Caco-2 (cell line): Measurements from ENCODE around the gene YWHAG. TPM values are rescaled to one million over a fixed set of nuclear protein-coding genes. Genes with fewer than 3 reads are reported as not detected.
A peak's percentile ranks its signal among the peaks of the same experiment; 100 is the strongest.
"Not testable (repeated sequence)": the region's sequence is repeated elsewhere in the genome, so short reads cannot be mapped to it uniquely, and the experiment has no call there.

ENCODE experiments used
- BruUV-seq: library from RNA; stranded (reverse); fragments of 400-500 nt; replicated peaks from 2 replicates; lab custom pipeline; 2021; lab: Mats Ljungman, UMichigan
- CTCF ChIA-PET: fragments of 300-600 bp; sonication (Branson Sonifier 250); formaldehyde crosslinking; loops from one replicate; lab custom pipeline; 2022; ENCODE audit warnings: antibody characterized with exemption; lab: Charles Lee
- POLR2A ChIA-PET: fragments of 300-600 bp; sonication (Branson Sonifier 250); formaldehyde crosslinking; loops from one replicate; lab custom pipeline; 2022; ENCODE audit warnings: antibody characterized with exemption; lab: Charles Lee
- DNase-seq, 2 experiments: peaks; one replicate each; pipeline versions ENCODE4 v3.0.0 to v3.0.0-alpha.2; 2020 to 2022
- H3K27me3 ChIP-seq: replicated peaks from 2 replicates; pipeline ENCODE4 v1.6.0; 2011; ENCODE audit warnings: low read length; ENCODE audit not compliant: control insufficient read depth, insufficient read depth
- H3K36me3 ChIP-seq: 2 replicates; pipeline ENCODE4 v1.5.1; 2011; ENCODE audit warnings: low read length; ENCODE audit not compliant: control insufficient read depth, insufficient read depth
- H3K4me1 ChIP-seq: fragments of 250-450 bp; sonication (Bioruptor Pico); 2 replicates; pipeline ENCODE4 v1.5.1; 2020; ENCODE audit warnings: mild to moderate bottlenecking
- H3K4me3 ChIP-seq: 2 replicates; pipeline ENCODE4 v1.5.1; 2011; ENCODE audit warnings: low read depth, mild to moderate bottlenecking, control low read depth, low read length
- H3K9me3 ChIP-seq: fragments of 250-450 bp; sonication (Bioruptor Pico); 2 replicates; pipeline ENCODE4 v1.5.1; 2020; ENCODE audit warnings: mild to moderate bottlenecking, moderate library complexity
- H3K27ac Mint-ChIP-seq: one replicate; pipeline ENCODE4 v1.8.0; 2022; ENCODE audit warnings: mixed read lengths; ENCODE audit not compliant: unreplicated experiment
- H3K27me3 Mint-ChIP-seq: one replicate; pipeline ENCODE4 v1.8.0; 2022; ENCODE audit warnings: mixed read lengths; ENCODE audit not compliant: insufficient read depth, unreplicated experiment
- H3K36me3 Mint-ChIP-seq: one replicate; pipeline ENCODE4 v1.8.0; 2022; ENCODE audit warnings: mild to moderate bottlenecking, mixed read lengths; ENCODE audit not compliant: insufficient read depth, unreplicated experiment
- H3K4me1 Mint-ChIP-seq: one replicate; pipeline ENCODE4 v1.8.0; 2022; ENCODE audit warnings: low read depth, mixed read lengths; ENCODE audit not compliant: unreplicated experiment
- H3K4me3 Mint-ChIP-seq: one replicate; pipeline ENCODE4 v1.8.0; 2022; ENCODE audit warnings: mild to moderate bottlenecking, moderate library complexity, mixed read lengths; ENCODE audit not compliant: unreplicated experiment
- H3K9me3 Mint-ChIP-seq: one replicate; pipeline ENCODE4 v1.8.0; 2022; ENCODE audit warnings: mixed read lengths; ENCODE audit not compliant: unreplicated experiment
- CTCF ChIP-seq, 2 experiments: fragments of 200-600 bp in 1 of 2; IDR thresholded peaks; 1 replicate in 1 of 2; 2 replicates in 1 of 2; pipeline versions ENCODE4 v1.5.1 to v1.8.0; 2011 to 2022; ENCODE audit warnings: antibody characterized with exemption in 1 of 2, control low read depth in 1 of 2, inconsistent platforms in 1 of 2, low read depth in 1 of 2, low read length in 1 of 2, mild to moderate bottlenecking in 1 of 2, moderate library complexity in 1 of 2; ENCODE audit not compliant: insufficient read depth in 1 of 2, severe bottlenecking in 1 of 2, unreplicated experiment in 1 of 2
- intact Hi-C: fragments of 100-400 bp; cut with micrococcal nuclease; formaldehyde crosslinking; loops from one replicate; pipeline ENCODE4 v1.10.0; 2022; ENCODE audit not compliant: unreplicated experiment
- total RNA-seq: library from RNA; stranded (reverse); gene quantifications from 2 replicates; pipeline ENCODE4 v1.2.3, GENCODE V29; 2022

YWHAG gene
- total RNA-seq, 1 experiment from 2014 or later, result 150 TPM

GRCh38 chr7:76368190-76368589, 9.4 kb upstream of the YWHAG start:
- Histone ChIP-seq H3K9me3 (no peaks in the 10 kb centered on the region), H3K27me3 (no peaks in the 10 kb centered on the region), H3K36me3 (no peaks in the 10 kb centered on the region), H3K4me1 (peaks cover 10% of the 10 kb centered on the region), H3K4me3 (no peak overlapping the region)
- ChIA-PET POLR2A (no interaction called here), CTCF (interaction anchor here (2.1 kb wide), 1 partner anchor 9 kb away, joined by 4 read pairs; the partner anchor contains the start of gene YWHAG)
- H3K27ac Mint-ChIP-seq, result no peak overlapping the region
- peaks cover 13% of the 10 kb centered on the region for H3K4me1 Mint-ChIP-seq
- no peaks in the 10 kb centered on the region for H3K9me3 Mint-ChIP-seq
- no peak overlapping the region for H3K4me3 Mint-ChIP-seq
- peaks cover 6% of the 10 kb centered on the region for H3K36me3 Mint-ChIP-seq
- intact Hi-C loops, result no loop called here
- no peaks in the 10 kb centered on the region for H3K27me3 Mint-ChIP-seq
- no peak for TF ChIP-seq CTCF (IDR thresholded peaks at IDR 0.05; ENCODE audit: insufficient read depth in 1 of 2, low read depth in 1 of 2, low read length in 1 of 2, severe bottlenecking in 1 of 2, unreplicated experiment in 1 of 2)
- no TSS peak for BruUV-seq
- DNase-seq, result no peak

GRCh38 chr7:76364198-76364584, 5.4 kb upstream of the YWHAG start:
- no peaks in the 10 kb centered on the region for H3K36me3 ChIP-seq
- intact Hi-C loops, result loop anchor here (1.0 kb wide), 1 partner anchor 24 kb away; no protein-coding TSS in a partner anchor
- peaks cover 15% of the 10 kb centered on the region for H3K4me1 ChIP-seq
- no peak overlapping the region for H3K4me3 ChIP-seq
- Mint-ChIP-seq H3K4me3 (no peak overlapping the region), H3K9me3 (no peaks in the 10 kb centered on the region), H3K27me3 (no peaks in the 10 kb centered on the region), H3K27ac (peak overlapping the region; percentile 2), H3K36me3 (peaks cover 4% of the 10 kb centered on the region), H3K4me1 (peaks cover 7% of the 10 kb centered on the region)
- no TSS peak for BruUV-seq
- DNase-seq, result no peak
- TF ChIP-seq CTCF (IDR thresholded peaks at IDR 0.05; ENCODE audit: insufficient read depth in 1 of 2, low read depth in 1 of 2, low read length in 1 of 2, severe bottlenecking in 1 of 2, unreplicated experiment in 1 of 2), result no peak
- H3K27me3 ChIP-seq, result no peaks in the 10 kb centered on the region
- no peaks in the 10 kb centered on the region for H3K9me3 ChIP-seq
- CTCF ChIA-PET, result interaction anchor here (0.7 kb wide), 1 partner anchor 906 kb away, joined by 3 read pairs; no protein-coding TSS in a partner anchor
- POLR2A ChIA-PET, result interaction anchor here (0.6 kb wide), 2 partner anchors 46 to 293 kb away, joined by 4 to 9 read pairs; no protein-coding TSS in a partner anchor

GRCh38 chr7:76363754-76364153, 5.0 kb upstream of the YWHAG start:
- peaks cover 15% of the 10 kb centered on the region for H3K4me1 ChIP-seq
- H3K27me3 Mint-ChIP-seq, POLR2A ChIA-PET: not testable (repeated sequence)

More at GRCh38 chr7:76363754-76364153, 5.0 kb upstream of the YWHAG start:
- H3K27me3 ChIP-seq, H3K9me3 ChIP-seq, H3K36me3 Mint-ChIP-seq, H3K4me3 ChIP-seq, DNase-seq, CTCF ChIA-PET, BruUV-seq, H3K36me3 ChIP-seq, H3K4me1 Mint-ChIP-seq, H3K27ac Mint-ChIP-seq, H3K4me3 Mint-ChIP-seq, H3K9me3 Mint-ChIP-seq: not testable (repeated sequence)
- intact Hi-C loops, result loop anchor here (1.0 kb wide), 1 partner anchor 25 kb away; no protein-coding TSS in a partner anchor
